Osteoblast (primary cell): Measurements from ENCODE around the gene CAPZB. TPM values are rescaled to one million over a fixed set of nuclear protein-coding genes. Genes with fewer than 3 reads are reported as not detected.

Source experiments
- DNase-seq: peaks from one replicate; pipeline ENCODE4 v3.0.0; 2011; ENCODE audit warnings: low spot score, mixed read lengths; ENCODE audit not compliant: insufficient read length; ENCODE audit errors: missing footprints
- H2AFZ ChIP-seq: 2 replicates; pipeline ENCODE4 v1.6.0; 2011; ENCODE audit warnings: mild to moderate bottlenecking, low read length
- H3K27ac ChIP-seq: 2 replicates; pipeline ENCODE4 v1.5.1; 2011; ENCODE audit warnings: mild to moderate bottlenecking, low read depth, low read length, moderate library complexity
- H3K27me3 ChIP-seq: 2 replicates; pipeline ENCODE4 v1.6.0; 2012; ENCODE audit warnings: mild to moderate bottlenecking, control low read depth, inconsistent platforms, low read length, moderate library complexity; ENCODE audit not compliant: insufficient read depth
- H3K36me3 ChIP-seq: 2 replicates; pipeline ENCODE4 v1.5.1; 2011; ENCODE audit warnings: mild to moderate bottlenecking, low read length, control low read depth, moderate library complexity; ENCODE audit not compliant: insufficient read depth
- H3K4me1 ChIP-seq: 2 replicates; pipeline ENCODE4 v1.5.1; 2011; ENCODE audit warnings: mild to moderate bottlenecking, low read length, control low read depth, moderate library complexity; ENCODE audit not compliant: insufficient read depth
- H3K4me2 ChIP-seq: 2 replicates; pipeline ENCODE4 v1.6.0; 2011; ENCODE audit warnings: mild to moderate bottlenecking, low read length; ENCODE audit not compliant: insufficient read depth
- H3K4me3 ChIP-seq: fragments of 200-600 bp; sonication (generic); 3 replicates; pipeline ENCODE4 v1.5.1; 2012; ENCODE audit warnings: mild to moderate bottlenecking, low read length, inconsistent platforms; ENCODE audit not compliant: insufficient read depth
- H3K79me2 ChIP-seq: 2 replicates; pipeline ENCODE4 v1.6.0; 2012; ENCODE audit warnings: mild to moderate bottlenecking, low read length, control low read depth, inconsistent platforms; ENCODE audit not compliant: insufficient read depth
- H3K9me3 ChIP-seq: 2 replicates; pipeline ENCODE4 v1.5.1; 2011; ENCODE audit warnings: low read depth, low read length, control low read depth
- H4K20me1 ChIP-seq: 2 replicates; pipeline ENCODE4 v1.6.0; 2012; ENCODE audit warnings: mild to moderate bottlenecking, low read length, control low read depth; ENCODE audit not compliant: insufficient read depth
- total RNA-seq: library from RNA; depleted of rRNA; stranded (reverse); fragments of >200 nt; gene quantifications from 2 replicates; pipeline ENCODE4 v1.2.3, GENCODE V29; 2012
- TF ChIP-seq, protein P1 (sequence below): IDR thresholded peaks from 2 replicates; pipeline ENCODE4 v1.5.1; 2011; ENCODE audit warnings: mild to moderate bottlenecking, low read depth, low read length, moderate library complexity; ENCODE audit errors: extremely low read depth

The CAPZB gene
- total RNA-seq, 1 donor: 217 TPM

GRCh38 chr1:19479351-19480120, 5.8 kb downstream of the CAPZB start:
- Histone ChIP-seq H3K79me2 (peaks cover 100% of the 10 kb centered on the region), H3K36me3 (peaks cover 34% of the 10 kb centered on the region), H4K20me1 (peaks cover 97% of the 10 kb centered on the region), H3K27me3 (no peaks in the 10 kb centered on the region), H3K4me3 (no peak overlapping the region), H2AFZ (no peak overlapping the region), H3K27ac (no peak overlapping the region), H3K9me3 (no peaks in the 10 kb centered on the region), H3K4me1 (peaks cover 47% of the 10 kb centered on the region), H3K4me2 (no peak overlapping the region)
- TF ChIP-seq, protein P1, sequence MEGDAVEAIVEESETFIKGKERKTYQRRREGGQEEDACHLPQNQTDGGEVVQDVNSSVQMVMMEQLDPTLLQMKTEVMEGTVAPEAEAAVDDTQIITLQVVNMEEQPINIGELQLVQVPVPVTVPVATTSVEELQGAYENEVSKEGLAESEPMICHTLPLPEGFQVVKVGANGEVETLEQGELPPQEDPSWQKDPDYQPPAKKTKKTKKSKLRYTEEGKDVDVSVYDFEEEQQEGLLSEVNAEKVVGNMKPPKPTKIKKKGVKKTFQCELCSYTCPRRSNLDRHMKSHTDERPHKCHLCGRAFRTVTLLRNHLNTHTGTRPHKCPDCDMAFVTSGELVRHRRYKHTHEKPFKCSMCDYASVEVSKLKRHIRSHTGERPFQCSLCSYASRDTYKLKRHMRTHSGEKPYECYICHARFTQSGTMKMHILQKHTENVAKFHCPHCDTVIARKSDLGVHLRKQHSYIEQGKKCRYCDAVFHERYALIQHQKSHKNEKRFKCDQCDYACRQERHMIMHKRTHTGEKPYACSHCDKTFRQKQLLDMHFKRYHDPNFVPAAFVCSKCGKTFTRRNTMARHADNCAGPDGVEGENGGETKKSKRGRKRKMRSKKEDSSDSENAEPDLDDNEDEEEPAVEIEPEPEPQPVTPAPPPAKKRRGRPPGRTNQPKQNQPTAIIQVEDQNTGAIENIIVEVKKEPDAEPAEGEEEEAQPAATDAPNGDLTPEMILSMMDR: no peak
- no peak for DNase-seq

GRCh38 chr1:19478322-19478721, 7.0 kb downstream of the CAPZB start:
- peaks cover 99% of the 10 kb centered on the region for H3K79me2 ChIP-seq
- no peak overlapping the region for H3K4me2 ChIP-seq
- peaks cover 100% of the 10 kb centered on the region for H4K20me1 ChIP-seq
- no peak overlapping the region for H3K27ac ChIP-seq
- no peak for DNase-seq
- no peak overlapping the region for H2AFZ ChIP-seq
- H3K4me3 ChIP-seq: no peak overlapping the region
- TF ChIP-seq, protein P1: no peak
- H3K27me3 ChIP-seq: no peaks in the 10 kb centered on the region
- H3K9me3 ChIP-seq: no peaks in the 10 kb centered on the region
- peaks cover 35% of the 10 kb centered on the region for H3K36me3 ChIP-seq
- H3K4me1 ChIP-seq: peaks cover 37% of the 10 kb centered on the region

GRCh38 chr1:19477284-19478249, 7.8 kb downstream of the CAPZB start:
- TF ChIP-seq, protein P1: no peak
- Histone ChIP-seq H3K9me3 (no peaks in the 10 kb centered on the region), H3K4me3 (no peak overlapping the region), H3K4me2 (no peak overlapping the region), H3K27me3 (no peaks in the 10 kb centered on the region), H2AFZ (no peak overlapping the region), H3K27ac (peak overlapping the region; percentile 9), H3K36me3 (peaks cover 33% of the 10 kb centered on the region), H4K20me1 (peaks cover 98% of the 10 kb centered on the region), H3K79me2 (peaks cover 98% of the 10 kb centered on the region), H3K4me1 (peaks cover 29% of the 10 kb centered on the region)
- no peak for DNase-seq
